Adrenal gland (tissue), 12 donors: ENCODE measurements around the gene FARS2. TPM values are rescaled to one million over a fixed set of nuclear protein-coding genes. Genes with fewer than 3 reads are reported as not detected.

ENCODE experiments used
- DNase-seq, 7 donors: peaks; one replicate each; pipeline ENCODE4 v3.0.0-alpha.2; 2019 to 2020
- H3K27ac ChIP-seq, 5 donors: fragments of 200-600 bp; sonication (generic) in 4 of 5; 1 replicate in 3 of 5; 2 replicates in 2 of 5; pipeline versions ENCODE4 v1.5.1 to v1.8.0; 2016 to 2020; ENCODE audit warnings: mild to moderate bottlenecking in 1 of 5
- H3K27me3 ChIP-seq: fragments of 200-600 bp; 2 replicates; pipeline ENCODE4 v1.8.0; 2021
- H3K36me3 ChIP-seq, 2 donors: fragments of 200-600 bp; replicated peaks in 1 of 2; 1 replicate in 1 of 2; 2 replicates in 1 of 2; pipeline versions ENCODE4 v1.5.1 to v1.8.0; 2018 to 2022
- H3K4me1 ChIP-seq, 2 donors: fragments of 200-600 bp; replicated peaks in 1 of 2; 1 replicate in 1 of 2; 2 replicates in 1 of 2; pipeline versions ENCODE4 v1.5.1 to v1.8.0; 2018 to 2021
- H3K4me3 ChIP-seq, 4 donors: fragments of 200-600 bp; sonication (generic) in 3 of 4; one replicate each; pipeline ENCODE4 v1.5.1; 2016 to 2018
- H3K9me3 ChIP-seq, 3 donors: fragments of 200-600 bp; sonication (generic) in 1 of 3; replicated peaks in 1 of 3; 1 replicate in 2 of 3; 2 replicates in 1 of 3; pipeline versions ENCODE4 v1.5.1 to v1.8.0; 2016 to 2021
- POLR2A ChIP-seq, 2 donors: fragments of 450-650 bp; IDR thresholded peaks; one replicate each; pipeline ENCODE4 v1.6.1; 2017; ENCODE audit warnings: antibody characterized with exemption in 2 of 2, mild to moderate bottlenecking in 2 of 2, moderate library complexity in 1 of 2
- WGBS, 4 donors: extraction: QIAGEN DNeasy Blood & Tissue Kit in 2 of 4; methylation state at CpG; one replicate each; pipeline versions ENCODE4 v1.1.5 to v1.1.7; 2013 to 2017; 5-methylcytosine and 5-hydroxymethylcytosine counted together
- intact Hi-C, 2 donors: fragments of 100-400 bp; cut with DNase I; formaldehyde crosslinking; loops; one replicate each; pipeline versions ENCODE4 v1.14.1 to v1.15.0; 2022 to 2023
- polyA plus RNA-seq, 3 donors: library from polyadenylated mRNA; stranded (reverse); fragments of 200-250 nt in 2 of 3; fragments of 350-450 nt in 1 of 3; fragmentation: Illumina TruSeq in 1 of 3; extraction: RNeasy Lipid Tissue Mini Kit (QIAGEN cat#74804) in 1 of 3; gene quantifications; one replicate each; pipeline ENCODE4 v1.2.3, GENCODE V29; 2013 to 2014
- total RNA-seq, 9 donors: library from RNA; depleted of rRNA in 4 of 9; stranded (reverse); fragments of >200 nt in 4 of 9; fragments of 120-200 nt in 1 of 9; fragmentation: NEBNext Ultra II Directional in 1 of 9; extraction: Animal tissue kit (Norgen Biotek cat#: 25700) in 1 of 9; gene quantifications; one replicate each; pipeline versions ENCODE4 v1.1.0 to v1.2.4, GENCODE V29; 2013 to 2023
- TF ChIP-seq, protein P1 (sequence below), 6 experiments: fragments of 450-650 bp in 4 of 6; fragments of 200-600 bp in 2 of 6; sonication (generic) in 1 of 6; IDR thresholded peaks; 1 replicate in 5 of 6; 2 replicates in 1 of 6; pipeline versions ENCODE4 v1.5.1 to v1.8.0; 2016 to 2021; ENCODE audit warnings: antibody characterized with exemption in 6 of 6, mild to moderate bottlenecking in 2 of 6, moderate library complexity in 1 of 6
- donor health status: healthy with polysubstance abuse.
- donor health status: Bipolar disorder and iron deficiency.
- donor health status: DM: yes; HTN: yes; CAD: no.
- donor health status: DM: no; HTN: no; CAD: no.
- donor health status: DM: no; HTN: no; CAD: no.
- donor health status: DM: yes; HTN: yes; CAD: no.

The FARS2 gene
- total and polyA plus RNA-seq, 12 donors: 7.2 to 55.2 (median 19.8) TPM

DNA sequence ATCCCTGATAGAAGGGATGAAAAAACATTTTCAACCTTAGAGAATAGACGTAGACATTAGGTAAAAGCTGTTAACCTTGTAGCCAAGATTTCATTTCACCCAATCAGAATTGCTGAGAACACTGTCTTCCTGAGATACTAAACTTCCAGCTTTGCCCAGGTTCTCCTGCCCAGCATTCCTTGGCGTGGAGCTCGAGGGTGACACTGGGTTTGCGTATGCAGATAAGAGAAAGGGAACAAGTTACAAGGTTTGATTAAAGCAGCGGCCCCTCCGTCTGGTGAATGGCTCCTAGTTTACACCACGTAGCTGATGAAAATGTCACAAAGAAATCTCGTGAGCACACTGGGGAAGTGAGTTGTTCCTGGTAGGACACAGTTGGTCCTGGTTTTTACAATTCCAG is 247.8 kb downstream of the FARS2 start:
- intact Hi-C loops: no loop called here

DNA sequence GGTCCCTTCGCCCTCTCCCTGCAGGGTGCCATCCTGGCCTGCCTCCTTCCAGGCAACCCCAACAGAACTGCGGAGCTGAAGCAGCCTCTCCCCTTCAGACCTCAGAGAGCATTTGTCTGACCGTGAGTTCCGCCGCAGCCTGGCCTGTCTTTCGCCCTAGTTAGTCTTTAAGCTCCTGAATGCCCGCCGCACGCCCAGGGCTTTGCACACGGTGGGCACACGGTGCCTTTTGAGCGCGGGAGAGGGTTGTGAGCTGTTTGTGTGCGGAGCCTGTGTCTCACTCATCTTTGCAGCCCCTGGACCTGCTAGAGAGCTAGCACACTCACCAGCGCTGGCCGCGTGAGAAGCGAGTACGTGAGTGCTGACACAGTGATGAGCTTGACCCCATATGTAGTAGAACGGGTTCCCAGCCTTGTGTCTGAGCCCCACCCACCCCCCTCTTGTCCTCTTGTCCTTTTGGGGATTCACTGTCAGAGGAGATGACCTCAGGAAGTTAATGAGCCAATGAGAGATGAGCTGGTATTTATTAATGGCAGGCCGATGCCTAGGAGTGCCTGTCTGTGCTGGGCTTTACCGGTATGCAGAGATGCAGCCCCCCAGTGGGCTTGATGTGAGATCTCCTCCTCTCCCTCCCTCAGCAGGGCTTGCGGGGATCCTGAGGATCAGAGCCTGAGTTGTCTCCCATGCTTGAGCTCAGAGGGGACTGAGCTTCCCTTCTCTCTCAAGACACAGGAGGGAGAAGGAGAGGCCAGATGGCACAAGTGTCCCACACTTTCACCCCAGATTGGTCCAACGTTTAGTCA is 249.2 kb downstream of the FARS2 start:
- H3K4me3 ChIP-seq: no peak overlapping the region
- TF ChIP-seq, protein P1, sequence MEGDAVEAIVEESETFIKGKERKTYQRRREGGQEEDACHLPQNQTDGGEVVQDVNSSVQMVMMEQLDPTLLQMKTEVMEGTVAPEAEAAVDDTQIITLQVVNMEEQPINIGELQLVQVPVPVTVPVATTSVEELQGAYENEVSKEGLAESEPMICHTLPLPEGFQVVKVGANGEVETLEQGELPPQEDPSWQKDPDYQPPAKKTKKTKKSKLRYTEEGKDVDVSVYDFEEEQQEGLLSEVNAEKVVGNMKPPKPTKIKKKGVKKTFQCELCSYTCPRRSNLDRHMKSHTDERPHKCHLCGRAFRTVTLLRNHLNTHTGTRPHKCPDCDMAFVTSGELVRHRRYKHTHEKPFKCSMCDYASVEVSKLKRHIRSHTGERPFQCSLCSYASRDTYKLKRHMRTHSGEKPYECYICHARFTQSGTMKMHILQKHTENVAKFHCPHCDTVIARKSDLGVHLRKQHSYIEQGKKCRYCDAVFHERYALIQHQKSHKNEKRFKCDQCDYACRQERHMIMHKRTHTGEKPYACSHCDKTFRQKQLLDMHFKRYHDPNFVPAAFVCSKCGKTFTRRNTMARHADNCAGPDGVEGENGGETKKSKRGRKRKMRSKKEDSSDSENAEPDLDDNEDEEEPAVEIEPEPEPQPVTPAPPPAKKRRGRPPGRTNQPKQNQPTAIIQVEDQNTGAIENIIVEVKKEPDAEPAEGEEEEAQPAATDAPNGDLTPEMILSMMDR (IDR thresholded peaks at IDR 0.05): no peak
- no peak for TF ChIP-seq POLR2A (IDR thresholded peaks at IDR 0.05)
- DNase-seq: no peak
- WGBS, 4 donors: 94 to 98% (median 96%) methylated on average over 21 to 24 of the region's 24 CpGs
- no peaks in the 10 kb centered on the region for H3K27me3 ChIP-seq
- H3K36me3 ChIP-seq: no peaks in the 10 kb centered on the region
- no peak overlapping the region for H3K27ac ChIP-seq
- peaks cover 0 to 7% of the 10 kb centered on the region in 2 donors for H3K4me1 ChIP-seq
- no peaks in the 10 kb centered on the region for H3K9me3 ChIP-seq
- intact Hi-C loops: no loop called here

More for the DNA sequence above, 247.8 kb downstream of the FARS2 start:
- Histone ChIP-seq H3K4me1 (peaks cover 0 to 7% of the 10 kb centered on the region in 2 donors), H3K9me3 (no peaks in the 10 kb centered on the region), H3K27me3 (no peaks in the 10 kb centered on the region), H3K36me3 (no peaks in the 10 kb centered on the region), H3K27ac (no peak overlapping the region), H3K4me3 (no peak overlapping the region)
- TF ChIP-seq, protein P1 (IDR thresholded peaks at IDR 0.05): no peak
- no peak for TF ChIP-seq POLR2A (IDR thresholded peaks at IDR 0.05)
- DNase-seq: no peak
- 96 to 99% (median 97%) methylated on average over 8 of the region's 8 CpGs for WGBS, 4 donors

DNA sequence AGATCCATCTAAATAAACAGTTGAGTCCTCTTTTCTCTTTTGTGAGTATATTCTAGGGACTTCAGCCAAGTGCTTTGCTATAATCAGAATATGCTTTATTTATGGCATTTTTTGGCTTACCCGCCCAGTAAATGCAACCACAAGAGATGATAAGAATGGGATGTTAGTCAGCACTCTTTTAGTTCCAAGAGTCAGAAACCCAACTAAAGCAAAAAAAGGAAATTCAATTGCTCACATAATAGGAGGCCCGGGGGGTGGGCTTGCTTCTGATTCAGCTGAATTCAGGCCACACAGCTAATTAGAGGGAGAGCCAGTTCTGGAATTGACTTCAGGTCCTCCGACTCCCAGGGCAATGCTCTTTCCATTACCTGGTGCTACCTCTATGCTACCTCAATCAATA is 250.6 kb downstream of the FARS2 start:
- no peaks in the 10 kb centered on the region for H3K9me3 ChIP-seq
- H3K4me3 ChIP-seq: no peak overlapping the region
- DNase-seq: peak in 2 of 7 donors; percentile 12
- intact Hi-C loops: no loop called here
- no peaks in the 10 kb centered on the region for H3K27me3 ChIP-seq
- no peaks in the 10 kb centered on the region for H3K36me3 ChIP-seq
- no peak overlapping the region for H3K27ac ChIP-seq
- 56 to 74% (median 64%) methylated on average over 3 of the region's 3 CpGs for WGBS, 4 donors
- TF ChIP-seq POLR2A (IDR thresholded peaks at IDR 0.05): no peak
- TF ChIP-seq, protein P1 (IDR thresholded peaks at IDR 0.05): no peak
- H3K4me1 ChIP-seq: peaks cover 0 to 7% of the 10 kb centered on the region in 2 donors

DNA sequence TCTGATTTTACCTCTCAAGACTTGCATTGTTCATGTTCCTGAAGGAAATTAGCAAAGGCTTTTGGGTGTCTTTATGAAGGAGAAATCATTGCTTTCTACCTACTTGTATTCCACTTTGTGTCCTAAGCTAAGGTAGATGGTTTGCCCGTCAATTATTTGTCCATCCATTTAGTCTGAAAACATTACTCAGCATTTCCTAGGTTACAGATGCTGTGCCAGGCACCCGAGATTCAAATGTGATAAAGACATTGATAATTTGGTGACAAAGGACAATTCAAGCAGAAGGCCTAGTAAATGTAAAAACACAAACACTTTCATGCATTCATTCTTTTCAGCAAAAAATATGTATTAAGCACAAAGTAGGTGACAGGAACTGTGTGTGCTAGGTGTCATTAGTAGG is 251.1 kb downstream of the FARS2 start:
- Histone ChIP-seq H3K27me3 (no peaks in the 10 kb centered on the region), H3K9me3 (no peaks in the 10 kb centered on the region), H3K4me3 (no peak overlapping the region), H3K4me1 (peaks cover 0 to 7% of the 10 kb centered on the region in 2 donors), H3K36me3 (no peaks in the 10 kb centered on the region), H3K27ac (no peak overlapping the region)
- TF ChIP-seq, protein P1 (IDR thresholded peaks at IDR 0.05): no peak
- TF ChIP-seq POLR2A (IDR thresholded peaks at IDR 0.05): no peak
- WGBS, 4 donors: 75 to 81% (median 77%) methylated on average over 2 of the region's 2 CpGs
- no peak for DNase-seq
- intact Hi-C loops: no loop called here
